Esophagus muscularis mucosa (tissue), 4 donors: ENCODE measurements around the gene SPATA33. TPM values are rescaled to one million over a fixed set of nuclear protein-coding genes. Genes with fewer than 3 reads are reported as not detected.

Source experiments
- DNase-seq: peaks from one replicate; pipeline ENCODE4 v3.0.0-alpha.2; 2017; ENCODE audit errors: extremely low spot score
- H3K27ac ChIP-seq, 4 donors: fragments of 200-600 bp; sonication (generic); replicated peaks in 1 of 4; 1 replicate in 3 of 4; 2 replicates in 1 of 4; pipeline ENCODE4 v1.5.1; 2016 to 2019; ENCODE audit warnings: mild to moderate bottlenecking in 1 of 4
- H3K27me3 ChIP-seq, 4 donors: fragments of 200-600 bp; sonication (generic); one replicate each; pipeline versions ENCODE4 v1.5.1 to v1.6.0; 2016 to 2019
- H3K36me3 ChIP-seq, 4 donors: fragments of 200-600 bp; sonication (generic); one replicate each; pipeline ENCODE4 v1.5.1; 2016 to 2019
- H3K4me1 ChIP-seq, 4 donors: fragments of 200-600 bp; sonication (generic); one replicate each; pipeline ENCODE4 v1.5.1; 2016 to 2019
- H3K4me3 ChIP-seq, 4 donors: fragments of 200-600 bp; sonication (generic); 1 replicate in 2 of 4; 2 replicates in 2 of 4; pipeline ENCODE4 v1.5.1; 2016 to 2019; ENCODE audit warnings: mild to moderate bottlenecking in 4 of 4, moderate library complexity in 1 of 4
- H3K9me3 ChIP-seq, 4 donors: fragments of 200-600 bp; sonication (generic); 1 replicate in 3 of 4; 2 replicates in 1 of 4; pipeline ENCODE4 v1.5.1; 2016 to 2019
- CTCF ChIP-seq, 3 experiments: fragments of 200-600 bp in 2 of 3; fragments of 450-650 bp in 1 of 3; sonication (generic) in 2 of 3; IDR thresholded peaks; one replicate each; pipeline ENCODE4 v1.5.1; 2017 to 2019; ENCODE audit warnings: antibody characterized with exemption in 3 of 3, mild to moderate bottlenecking in 2 of 3, moderate library complexity in 1 of 3
- EP300 ChIP-seq: sonication (generic); formaldehyde crosslinking; IDR thresholded peaks from one replicate; pipeline ENCODE4 v1.6.1; 2017; ENCODE audit warnings: antibody characterized with exemption
- POLR2A ChIP-seq: fragments of 450-650 bp; IDR thresholded peaks from one replicate; pipeline ENCODE4 v1.6.1; 2017; ENCODE audit warnings: antibody characterized with exemption, moderate library complexity, mild to moderate bottlenecking, low read depth
- POLR2AphosphoS5 ChIP-seq, 2 donors: sonication (generic); formaldehyde crosslinking; IDR thresholded peaks; one replicate each; pipeline ENCODE4 v1.6.1; 2017; ENCODE audit warnings: antibody characterized with exemption in 2 of 2
- WGBS: methylation state at CpG from one replicate; pipeline ENCODE4 v1.1.5; 2018; 5-methylcytosine and 5-hydroxymethylcytosine counted together
- intact Hi-C: fragments of 100-400 bp; cut with DNase I; formaldehyde crosslinking; loops from one replicate; pipeline ENCODE4 v1.15.1; 2023
- total RNA-seq, 4 donors: library from RNA; depleted of rRNA; stranded (reverse); fragments of >200 nt; gene quantifications; one replicate each; pipeline versions ENCODE4 v1.1.0 to v1.2.1, GENCODE V29; 2016

SPATA33 gene
- total RNA-seq, 4 donors from 2014 or later: 2.2 to 4.9 (median 3.6) TPM

- no peak overlapping the region for H3K27ac ChIP-seq
- H3K4me1 ChIP-seq: peaks cover 0 to 7% (median 0%) of the 10 kb centered on the region in 4 donors
- H3K27me3 ChIP-seq: peaks cover 0 to 90% (median 11%) of the 10 kb centered on the region in 4 donors
- WGBS: 40% methylated on average over 17 of the region's 17 CpGs
- no peaks in the 10 kb centered on the region for H3K36me3 ChIP-seq
- intact Hi-C loops: no loop called here
- no peak overlapping the region for H3K4me3 ChIP-seq
- no peaks in the 10 kb centered on the region for H3K9me3 ChIP-seq
- no peak for DNase-seq
- no peak for TF ChIP-seq POLR2AphosphoS5 (IDR thresholded peaks at IDR 0.05)
- peak; percentile 42 to 51 (median 50) for TF ChIP-seq CTCF (IDR thresholded peaks at IDR 0.05)
These were observed 42.0 kb upstream of the SPATA33 start for GRCh38 chr16:89615596-89616090.

- DNase-seq: no peak
- H3K36me3 ChIP-seq: no peaks in the 10 kb centered on the region
- intact Hi-C loops: no loop called here
- H3K27ac ChIP-seq: no peak overlapping the region
- TF ChIP-seq POLR2AphosphoS5 (IDR thresholded peaks at IDR 0.05) (no peak), POLR2A (no peak), EP300 (no peak), CTCF (IDR thresholded peaks at IDR 0.05) (no peak)
- H3K4me3 ChIP-seq: no peak overlapping the region
- no peaks in the 10 kb centered on the region for H3K9me3 ChIP-seq
- 80% methylated on average over 20 of the region's 20 CpGs for WGBS
- peaks cover 0 to 90% (median 11%) of the 10 kb centered on the region in 4 donors for H3K27me3 ChIP-seq
- peaks cover 0 to 7% (median 0%) of the 10 kb centered on the region in 4 donors for H3K4me1 ChIP-seq
These were observed 41.0 kb upstream of the SPATA33 start for GRCh38 chr16:89616623-89617022.

- Histone ChIP-seq H3K36me3 (no peaks in the 10 kb centered on the region), H3K27me3 (peaks cover 0 to 90% (median 11%) of the 10 kb centered on the region in 4 donors), H3K4me1 (peaks cover 0 to 7% (median 0%) of the 10 kb centered on the region in 4 donors), H3K4me3 (no peak overlapping the region), H3K9me3 (no peaks in the 10 kb centered on the region), H3K27ac (no peak overlapping the region)
- intact Hi-C loops: no loop called here
- TF ChIP-seq POLR2A (no peak), CTCF (IDR thresholded peaks at IDR 0.05) (no peak), EP300 (no peak), POLR2AphosphoS5 (IDR thresholded peaks at IDR 0.05) (no peak)
- 58% methylated on average over 6 of the region's 6 CpGs for WGBS
- no peak for DNase-seq
These were observed 40.6 kb upstream of the SPATA33 start for GRCh38 chr16:89617036-89617435.

GRCh38 chr16:89618109-89618998, 39.3 kb upstream of the SPATA33 start:
- intact Hi-C loops: no loop called here
- TF ChIP-seq EP300 (no peak), POLR2AphosphoS5 (IDR thresholded peaks at IDR 0.05) (no peak), CTCF (IDR thresholded peaks at IDR 0.05) (no peak), POLR2A (no peak)
- no peak overlapping the region for H3K4me3 ChIP-seq
- no peak overlapping the region for H3K27ac ChIP-seq
- H3K9me3 ChIP-seq: no peaks in the 10 kb centered on the region
- H3K27me3 ChIP-seq: peaks cover 0 to 87% (median 11%) of the 10 kb centered on the region in 4 donors
- H3K36me3 ChIP-seq: no peaks in the 10 kb centered on the region
- DNase-seq: no peak
- peaks cover 0 to 7% (median 0%) of the 10 kb centered on the region in 4 donors for H3K4me1 ChIP-seq
- 45% methylated on average over 15 of the region's 16 CpGs for WGBS
